Keratinocyte (primary cell): Measurements from ENCODE around the gene VAV2. TPM values are rescaled to one million over a fixed set of nuclear protein-coding genes. Genes with fewer than 3 reads are reported as not detected.

Experiments used
- DNase-seq: peaks from one replicate; pipeline ENCODE4 v3.0.0-alpha.2; 2011; ENCODE audit warnings: low read depth, missing footprints, low spot score
- FAIRE-seq: peaks from 2 replicates; lab custom pipeline; 2011; peaks lifted over from hg19 to GRCh38; lab: Jason Lieb, UNC
- H2AFZ ChIP-seq: 2 replicates; pipeline ENCODE4 v1.6.0; 2012; ENCODE audit warnings: low read length, control low read depth, inconsistent platforms; ENCODE audit not compliant: control insufficient read depth
- H3K27ac ChIP-seq: 2 replicates; pipeline ENCODE4 v1.5.1; 2011; ENCODE audit warnings: low read length; ENCODE audit not compliant: control insufficient read depth, insufficient read depth
- H3K27me3 ChIP-seq: 3 replicates; pipeline ENCODE4 v1.6.0; 2011; ENCODE audit warnings: low read length; ENCODE audit not compliant: control insufficient read depth, insufficient read depth; ENCODE audit errors: extremely low read depth
- H3K36me3 ChIP-seq, 2 experiments: 2 replicates in 1 of 2; 3 replicates in 1 of 2; pipeline ENCODE4 v1.5.1; 2011; ENCODE audit warnings: low read length in 2 of 2, mild to moderate bottlenecking in 1 of 2; ENCODE audit not compliant: control insufficient read depth in 2 of 2, insufficient read depth in 2 of 2; ENCODE audit errors: extremely low read depth in 1 of 2
- H3K4me1 ChIP-seq: 3 replicates; pipeline ENCODE4 v1.5.1; 2011; ENCODE audit warnings: low read length; ENCODE audit not compliant: control insufficient read depth, insufficient read depth; ENCODE audit errors: extremely low read depth
- H3K4me2 ChIP-seq: 3 replicates; pipeline ENCODE4 v1.6.0; 2011; ENCODE audit warnings: low read depth, low read length; ENCODE audit not compliant: control insufficient read depth, insufficient read depth; ENCODE audit errors: extremely low read depth
- H3K4me3 ChIP-seq, 3 experiments: fragments of 200-600 bp in 1 of 3; sonication (generic) in 1 of 3; 2 replicates in 2 of 3; 3 replicates in 1 of 3; pipeline ENCODE4 v1.5.1; 2011 to 2016; ENCODE audit warnings: low read length in 3 of 3, mild to moderate bottlenecking in 3 of 3, control low read depth in 2 of 3, inconsistent platforms in 1 of 3, low read depth in 1 of 3, mixed read lengths in 1 of 3, mixed run types in 1 of 3, moderate library complexity in 1 of 3; ENCODE audit not compliant: control insufficient read depth in 2 of 3, insufficient read depth in 2 of 3; ENCODE audit errors: extremely low read depth in 1 of 3
- H3K79me2 ChIP-seq: 2 replicates; pipeline ENCODE4 v1.6.0; 2012; ENCODE audit warnings: low read length; ENCODE audit not compliant: control insufficient read depth, insufficient read depth
- H3K9ac ChIP-seq: 3 replicates; pipeline ENCODE4 v1.6.0; 2011; ENCODE audit warnings: low read length; ENCODE audit not compliant: control insufficient read depth, insufficient read depth; ENCODE audit errors: extremely low read depth
- H3K9me1 ChIP-seq: 3 replicates; pipeline ENCODE4 v1.6.0; 2011; ENCODE audit warnings: low read length; ENCODE audit not compliant: control insufficient read depth, insufficient read depth; ENCODE audit errors: extremely low read depth
- H3K9me3 ChIP-seq: 2 replicates; pipeline ENCODE4 v1.5.1; 2012; ENCODE audit warnings: low read depth, low read length; ENCODE audit not compliant: control insufficient read depth
- H4K20me1 ChIP-seq: 3 replicates; pipeline ENCODE4 v1.6.0; 2011; ENCODE audit warnings: low read length; ENCODE audit not compliant: control insufficient read depth, insufficient read depth; ENCODE audit errors: extremely low read depth
- CTCF ChIP-seq, 3 experiments: IDR thresholded peaks in 1 of 3; conservative IDR thresholded peaks in 1 of 3; optimal IDR thresholded peaks in 1 of 3; 2 replicates in 2 of 3; 3 replicates in 1 of 3; pipeline versions ENCODE3 to v1.5.1; 2011; ENCODE audit warnings: low read length in 3 of 3, mild to moderate bottlenecking in 3 of 3, moderate library complexity in 2 of 3, control low read depth in 1 of 3, inconsistent platforms in 1 of 3; ENCODE audit not compliant: insufficient read depth in 2 of 3; ENCODE audit errors: extremely low read depth in 1 of 3
- EZH2 ChIP-seq: IDR thresholded peaks from one replicate; pipeline ENCODE4 v1.6.1; 2012; ENCODE audit warnings: inconsistent platforms, mild to moderate bottlenecking, low read length, moderate library complexity
- dilution Hi-C: fragments of 300-500 bp; cut with MboI; formaldehyde crosslinking; loops from one replicate; pipeline ENCODE4 v1.7.0; 2020; ENCODE audit warnings: low sequenced_read_pairs; ENCODE audit not compliant: extremely low pct_ligation_motif_present
- polyA plus RNA-seq, 5 experiments: library from polyadenylated mRNA; depleted of rRNA in 3 of 5; stranded (reverse) in 3 of 5; stranded (forward) in 1 of 5; unstranded in 1 of 5; fragments of >200 nt; gene quantifications; 1 replicate in 1 of 5; 2 replicates in 3 of 5; 3 replicates in 1 of 5; pipeline versions ENCODE4 v1.2.1 to v1.2.3, GENCODE V29; 2011 to 2012; ENCODE audit warnings: missing spikeins in 2 of 5, low read depth in 1 of 5, low replicate concordance in 1 of 5

Gene VAV2
- polyA plus RNA-seq, 1 donor (not counting 4 experiments of a cell fraction or from before 2014, with no cell fraction given) = 16.4 TPM

- Histone ChIP-seq H3K79me2 (no peaks in the 10 kb centered on the region), H3K36me3 (peaks cover 10 to 11% of the 10 kb centered on the region in 2 experiments), H3K27me3 (no peaks in the 10 kb centered on the region), H3K9me3 (no peaks in the 10 kb centered on the region), H3K9me1 (no peaks in the 10 kb centered on the region), H2AFZ (no peak overlapping the region), H3K4me1 (no peaks in the 10 kb centered on the region), H3K9ac (no peak overlapping the region), H3K4me3 (no peak overlapping the region), H3K4me2 (no peak overlapping the region), H3K27ac (no peak overlapping the region), H4K20me1 (no peaks in the 10 kb centered on the region)
- FAIRE-seq = no peak
- no peak for TF ChIP-seq CTCF (optimal IDR thresholded peaks at IDR 0.05 in 1 of 3, IDR thresholded peaks at IDR 0.05 in 1 of 3, conservative IDR thresholded peaks at IDR 0.05 in 1 of 3; ENCODE audit: extremely low read depth in 1 of 3, insufficient read depth in 2 of 3, low read length in 3 of 3)
- no peak for TF ChIP-seq EZH2
- no peak for DNase-seq
- dilution Hi-C loops = no loop called here
Measured at GRCh38 chr9:133761641-133762248, 230.4 kb downstream of the VAV2 start.

GRCh38 chr9:133760713-133761290 lies 231.3 kb downstream of the VAV2 start:
- Histone ChIP-seq H3K9me1 (no peaks in the 10 kb centered on the region), H3K27ac (no peak overlapping the region), H4K20me1 (no peaks in the 10 kb centered on the region), H3K9me3 (no peaks in the 10 kb centered on the region), H3K4me3 (no peak overlapping the region), H3K4me2 (no peak overlapping the region), H3K79me2 (no peaks in the 10 kb centered on the region), H2AFZ (no peak overlapping the region), H3K36me3 (peaks cover 10 to 11% of the 10 kb centered on the region in 2 experiments), H3K27me3 (no peaks in the 10 kb centered on the region), H3K9ac (no peak overlapping the region), H3K4me1 (no peaks in the 10 kb centered on the region)
- DNase-seq (no peak), FAIRE-seq (no peak)
- TF ChIP-seq EZH2 = no peak
- no peak for TF ChIP-seq CTCF (optimal IDR thresholded peaks at IDR 0.05 in 1 of 3, IDR thresholded peaks at IDR 0.05 in 1 of 3, conservative IDR thresholded peaks at IDR 0.05 in 1 of 3; ENCODE audit: extremely low read depth in 1 of 3, insufficient read depth in 2 of 3, low read length in 3 of 3)
- dilution Hi-C loops = no loop called here
